ENCODE data around the gene EIF4ENIF1.
"Not testable (repeated sequence)": the region's sequence is repeated elsewhere in the genome, so short reads cannot be mapped to it uniquely, and the experiment has no call there.

EIF4ENIF1 gene

DNA sequence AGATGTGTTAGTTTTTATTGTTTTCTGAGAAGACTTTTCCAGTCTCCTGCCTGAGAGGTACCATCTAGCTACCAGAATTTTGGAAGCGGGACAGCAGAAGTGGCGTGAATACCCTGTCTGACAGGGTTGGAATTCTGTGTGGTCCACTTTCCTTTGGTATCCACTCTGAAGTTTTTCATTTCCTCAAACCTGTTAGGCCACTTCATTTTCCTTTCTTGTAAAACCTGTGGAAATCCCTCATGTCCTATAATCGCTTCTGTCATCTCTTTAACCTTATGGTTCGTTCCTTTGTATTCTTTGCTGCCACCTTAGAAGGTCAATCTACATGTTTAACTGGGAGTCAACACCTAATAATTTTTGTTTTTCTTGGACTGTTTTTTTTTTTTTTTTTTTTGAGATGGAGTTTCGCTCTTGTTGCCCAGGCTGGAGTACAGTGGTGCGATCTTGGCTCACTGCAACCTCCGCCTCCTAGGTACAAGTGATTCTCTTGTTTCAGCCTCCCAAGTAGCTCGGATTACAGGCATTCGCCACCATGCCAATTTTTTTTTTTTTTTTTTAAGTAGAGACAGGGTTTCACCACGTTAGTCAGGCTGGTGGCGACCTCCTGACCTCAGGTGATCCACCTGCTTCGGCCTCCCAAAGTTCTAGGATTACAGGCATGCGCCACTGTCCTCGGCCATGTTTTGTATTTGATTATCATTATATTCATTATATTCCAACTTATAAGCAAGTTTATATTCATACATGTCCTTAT is 13.7 kb upstream of the EIF4ENIF1 start:
- Mint-ChIP-seq H3K9me3 (peaks cover 5% of the 10 kb centered on the region), H3K27ac (no peak overlapping the region), H3K4me3 (no peak overlapping the region), H3K36me3 (ENCODE audit: low read depth) (peaks cover 60% of the 10 kb centered on the region), H3K27me3 (no peaks in the 10 kb centered on the region), H3K4me1 (ENCODE audit: low read depth) (peaks cover 82% of the 10 kb centered on the region)

DNA sequence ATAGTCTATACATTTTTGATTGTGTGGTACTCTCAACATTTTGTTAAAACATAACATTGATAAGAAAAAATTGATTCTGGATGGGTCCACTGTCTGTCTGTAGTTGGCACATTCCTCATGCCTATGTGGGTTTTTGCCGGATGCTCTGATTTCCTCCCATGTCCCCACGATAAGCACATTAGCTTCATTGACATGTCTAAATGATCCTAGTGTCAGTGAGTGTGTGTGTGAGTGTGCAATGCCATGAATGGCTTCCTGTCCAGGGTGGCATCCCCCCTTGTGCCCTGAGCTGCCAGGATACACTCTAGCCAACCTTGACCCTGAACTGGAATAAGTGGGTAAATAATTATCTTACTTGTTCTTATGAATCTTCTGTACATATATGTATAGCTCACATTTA is 12.1 kb upstream of the EIF4ENIF1 start:
- Mint-ChIP-seq H3K9me3 (no peaks in the 10 kb centered on the region), H3K4me3 (no peak overlapping the region), H3K27ac (peak overlapping the region; percentile 61), H3K36me3 (ENCODE audit: low read depth) (peaks cover 56% of the 10 kb centered on the region), H3K4me1 (ENCODE audit: low read depth) (peaks cover 79% of the 10 kb centered on the region), H3K27me3 (no peaks in the 10 kb centered on the region)

DNA sequence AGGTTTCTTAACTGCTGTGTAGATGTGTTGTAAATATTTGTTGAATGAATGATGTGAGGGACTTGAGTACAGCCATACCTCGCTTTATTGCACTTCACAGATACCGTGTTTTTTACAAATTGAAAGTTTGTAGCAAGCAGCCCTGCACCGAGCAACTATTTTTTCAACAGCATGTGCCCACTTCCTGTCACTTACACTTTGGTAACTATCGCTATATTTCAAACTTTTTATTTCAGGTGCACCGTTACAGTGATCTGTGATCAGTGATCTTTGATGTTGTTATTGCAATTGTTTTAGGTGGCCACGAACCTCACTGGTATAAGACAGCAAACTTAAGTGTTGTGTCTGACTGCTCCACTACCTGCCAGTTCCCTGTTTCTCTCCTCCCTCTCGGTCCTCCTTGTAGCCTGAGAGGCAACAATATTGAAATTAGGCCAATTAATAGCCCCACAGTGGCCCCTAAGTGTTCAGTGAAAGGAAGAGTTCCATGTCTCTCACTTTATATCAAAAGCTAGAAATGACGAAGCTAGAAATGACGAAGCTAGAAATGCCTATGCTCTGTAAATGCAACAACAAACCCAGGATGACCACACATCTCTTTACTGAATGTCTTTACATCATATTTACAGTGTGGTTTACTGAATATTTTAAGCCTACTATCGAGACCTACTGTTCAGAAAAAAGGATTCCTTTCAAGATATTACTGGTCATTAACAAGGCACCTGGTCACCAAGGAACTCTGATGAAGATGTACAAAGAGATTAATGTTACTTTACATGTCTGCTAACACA is 7.7 kb upstream of the EIF4ENIF1 start:
- peak overlapping the region; percentile 88 for H3K27ac Mint-ChIP-seq
- H3K27me3 Mint-ChIP-seq = no peaks in the 10 kb centered on the region
- peaks cover 31% of the 10 kb centered on the region for H3K36me3 Mint-ChIP-seq (ENCODE audit: low read depth)
- peak overlapping the region; percentile 95 for H3K4me3 Mint-ChIP-seq
- no peaks in the 10 kb centered on the region for H3K9me3 Mint-ChIP-seq
- peaks cover 70% of the 10 kb centered on the region for H3K4me1 Mint-ChIP-seq (ENCODE audit: low read depth)

DNA sequence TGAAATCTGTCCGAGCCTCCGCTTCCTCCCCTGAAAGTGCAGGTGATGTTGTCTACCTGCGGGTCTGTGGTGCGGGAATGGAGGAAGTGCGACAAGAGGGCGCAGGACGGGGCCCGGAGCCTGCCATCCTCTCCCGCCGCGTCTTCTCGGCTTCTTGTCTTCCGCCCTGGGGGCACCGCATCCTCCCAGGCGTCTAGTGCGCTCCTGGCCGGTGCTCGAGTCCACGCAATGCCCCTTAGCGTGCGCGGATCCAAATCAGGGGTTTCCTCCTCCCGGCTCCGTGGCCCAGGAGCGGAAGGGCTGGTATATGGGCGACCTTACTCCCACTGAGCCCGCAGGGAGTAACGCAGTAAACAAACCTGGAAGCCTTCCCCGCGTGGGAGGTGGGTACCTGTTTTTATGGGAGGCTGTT is 7.1 kb upstream of the EIF4ENIF1 start:
- Mint-ChIP-seq H3K27ac (peak overlapping the region; percentile 88), H3K36me3 (ENCODE audit: low read depth) (peaks cover 27% of the 10 kb centered on the region), H3K9me3 (no peaks in the 10 kb centered on the region), H3K4me1 (ENCODE audit: low read depth) (peaks cover 72% of the 10 kb centered on the region), H3K27me3 (no peaks in the 10 kb centered on the region), H3K4me3 (peak overlapping the region; percentile 95)

DNA sequence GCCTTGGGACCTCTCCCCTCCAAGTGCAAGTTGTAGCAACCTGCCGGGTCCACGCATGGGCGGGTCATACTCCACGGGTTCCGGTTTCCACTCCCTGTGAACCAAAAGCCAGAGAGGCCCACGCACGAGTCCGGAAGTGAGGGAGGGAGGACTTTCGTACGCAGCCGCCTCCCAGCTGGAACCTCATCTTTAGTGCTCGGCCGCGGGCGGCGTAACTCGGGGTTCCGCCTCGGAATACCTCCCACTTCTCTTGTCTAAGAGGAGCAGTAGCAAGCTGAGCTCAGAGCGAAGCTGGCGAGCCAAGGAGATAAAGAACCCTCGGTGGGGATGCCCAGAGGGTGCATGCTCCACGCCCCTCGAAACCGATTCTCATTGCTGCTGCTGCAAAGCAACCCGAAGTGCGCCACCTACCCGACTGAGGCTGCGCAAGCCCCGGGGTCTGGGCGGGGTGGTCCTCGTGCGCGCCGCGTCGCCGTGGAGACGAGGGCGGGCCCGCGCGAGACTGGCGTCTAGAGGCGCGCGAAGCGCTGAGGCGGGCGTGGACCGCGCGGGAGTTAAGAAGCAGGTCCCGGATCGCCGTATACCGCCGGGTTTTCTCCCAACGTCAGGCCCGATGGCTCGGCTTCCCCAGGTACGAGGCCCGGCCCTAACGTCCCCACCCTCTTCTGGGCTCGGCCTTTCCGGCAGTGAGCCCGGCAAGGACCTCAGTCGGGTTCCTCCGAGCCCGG is 6.5 kb upstream of the EIF4ENIF1 start, which contains the start of gene SFI1:
Gene SFI1, plus strand, starts transcription at position 530 of the 728 bp plus-strand sequence. CDS start 11,749 bp downstream, outside the sequence.
- H3K27me3 Mint-ChIP-seq = no peaks in the 10 kb centered on the region
- H3K36me3 Mint-ChIP-seq (ENCODE audit: low read depth) = peaks cover 26% of the 10 kb centered on the region
- peak within 1 kb of the TSS; percentile 95 for H3K4me3 Mint-ChIP-seq
- peak within 1 kb of the TSS; percentile 92 for H3K27ac Mint-ChIP-seq
- no peaks in the 10 kb centered on the region for H3K9me3 Mint-ChIP-seq
- H3K4me1 Mint-ChIP-seq (ENCODE audit: low read depth) = peaks cover 72% of the 10 kb centered on the region

DNA sequence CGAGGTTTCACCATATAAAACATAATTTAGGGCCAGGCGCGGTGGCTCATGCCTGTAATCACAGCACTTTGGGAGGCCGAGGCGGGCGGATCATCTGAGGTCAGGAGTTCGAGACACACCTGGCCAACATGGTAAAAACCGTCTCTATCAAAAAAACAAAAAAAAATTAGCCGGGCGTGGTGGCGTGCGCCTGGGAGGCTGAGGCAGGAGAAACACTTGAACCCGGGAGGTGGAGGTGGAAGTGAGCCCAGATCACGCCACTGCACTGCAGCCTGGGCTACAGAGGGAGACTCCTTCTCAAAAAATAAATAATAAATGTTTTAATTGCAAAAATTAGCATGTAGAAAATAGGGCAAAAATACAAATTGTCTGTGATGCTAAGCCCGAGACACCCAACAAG is 5.7 kb upstream of the EIF4ENIF1 start:
- Mint-ChIP-seq H3K36me3 (ENCODE audit: low read depth) (peaks cover 26% of the 10 kb centered on the region), H3K4me1 (ENCODE audit: low read depth) (peaks cover 73% of the 10 kb centered on the region), H3K27ac (peak overlapping the region; percentile 92), H3K4me3 (peak overlapping the region; percentile 95), H3K27me3 (no peaks in the 10 kb centered on the region), H3K9me3 (no peaks in the 10 kb centered on the region)

DNA sequence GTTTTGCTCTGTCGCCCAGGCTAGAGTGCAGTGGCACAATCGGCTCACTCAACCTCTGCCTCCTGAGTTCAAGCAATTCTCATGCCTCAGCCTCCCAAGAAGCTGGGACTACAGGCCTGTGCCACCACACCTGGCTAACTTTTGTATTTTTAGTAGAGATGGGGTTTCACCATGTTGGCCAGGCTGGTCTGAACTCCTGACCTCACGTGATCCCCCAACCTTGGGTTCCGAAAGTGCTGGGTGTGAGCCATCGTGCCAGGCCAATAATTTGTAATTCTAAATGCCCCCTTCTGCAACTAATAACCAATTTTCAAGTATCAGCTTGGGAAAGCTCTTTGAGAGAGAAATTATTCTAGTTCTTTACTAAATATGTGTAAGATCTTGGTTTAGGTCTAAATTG is 3.7 kb upstream of the EIF4ENIF1 start:
- H3K4me1 Mint-ChIP-seq (ENCODE audit: low read depth) = peaks cover 69% of the 10 kb centered on the region
- not testable (repeated sequence) for H3K27me3 Mint-ChIP-seq, H3K9me3 Mint-ChIP-seq, H3K4me3 Mint-ChIP-seq
- peaks cover 20% of the 10 kb centered on the region for H3K36me3 Mint-ChIP-seq (ENCODE audit: low read depth)
- peak overlapping the region; percentile 79 for H3K27ac Mint-ChIP-seq

DNA sequence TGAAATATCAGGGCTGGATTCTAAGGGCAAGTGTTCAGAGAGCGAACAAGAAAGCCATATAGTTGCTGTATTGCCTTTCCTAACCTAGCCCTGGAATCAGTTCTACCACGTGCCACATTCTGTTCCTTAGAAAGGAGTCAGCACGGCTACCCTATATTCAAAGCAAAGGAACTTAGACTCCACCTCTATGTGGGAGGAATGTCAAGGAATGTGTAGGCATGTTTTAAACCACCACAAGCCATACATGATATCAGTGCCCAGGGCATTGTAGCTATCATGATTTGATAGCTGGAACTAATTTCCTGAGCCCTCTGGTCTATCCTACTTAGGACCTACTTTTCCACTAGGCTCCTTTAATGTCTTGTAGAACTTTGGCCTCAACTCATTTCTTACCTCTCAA is 2.5 kb upstream of the EIF4ENIF1 start:
- Mint-ChIP-seq H3K27me3 (no peaks in the 10 kb centered on the region), H3K27ac (peak overlapping the region; percentile 68), H3K36me3 (ENCODE audit: low read depth) (peaks cover 20% of the 10 kb centered on the region), H3K4me1 (ENCODE audit: low read depth) (peaks cover 67% of the 10 kb centered on the region), H3K9me3 (no peaks in the 10 kb centered on the region), H3K4me3 (no peak overlapping the region)

DNA sequence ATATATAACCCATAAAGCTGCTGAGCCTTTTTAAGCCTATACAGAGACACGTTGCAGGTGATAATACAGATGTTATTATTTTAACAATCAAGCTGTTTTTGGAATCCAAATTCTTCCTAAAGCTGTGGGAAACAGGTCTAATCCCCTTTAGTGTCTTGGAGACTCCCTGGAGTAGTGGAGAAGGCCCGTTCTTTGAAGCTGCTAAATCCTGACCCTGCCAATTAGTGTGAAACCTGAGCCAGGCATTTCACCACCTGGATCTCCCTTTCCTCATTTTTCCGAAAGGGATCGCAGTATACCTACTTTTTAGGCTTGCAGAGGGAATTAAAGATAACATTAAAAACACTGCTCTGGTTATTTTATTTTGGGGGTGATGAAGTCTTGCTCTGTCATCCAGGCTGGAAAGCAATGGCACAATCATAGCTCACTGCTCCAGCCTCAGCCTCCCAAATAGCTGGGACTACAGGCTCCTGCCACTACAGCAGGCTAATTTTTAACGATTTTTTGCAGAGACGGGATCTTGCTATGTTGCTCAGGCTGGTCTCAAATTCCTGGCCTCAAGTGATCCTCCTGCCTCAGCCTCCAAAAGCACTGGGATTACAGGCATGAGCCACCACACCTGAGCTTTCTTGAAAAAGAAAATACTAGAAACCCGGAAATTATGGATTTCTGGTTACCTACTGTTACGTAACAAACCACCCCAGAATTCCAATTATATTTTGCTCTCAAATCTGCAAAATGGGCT is 1.7 kb upstream of the EIF4ENIF1 start:
- Mint-ChIP-seq H3K9me3 (no peaks in the 10 kb centered on the region), H3K27me3 (no peaks in the 10 kb centered on the region), H3K36me3 (ENCODE audit: low read depth) (peaks cover 26% of the 10 kb centered on the region), H3K4me1 (ENCODE audit: low read depth) (peaks cover 74% of the 10 kb centered on the region), H3K4me3 (peak overlapping the region; percentile 94), H3K27ac (peak overlapping the region; percentile 99)

DNA sequence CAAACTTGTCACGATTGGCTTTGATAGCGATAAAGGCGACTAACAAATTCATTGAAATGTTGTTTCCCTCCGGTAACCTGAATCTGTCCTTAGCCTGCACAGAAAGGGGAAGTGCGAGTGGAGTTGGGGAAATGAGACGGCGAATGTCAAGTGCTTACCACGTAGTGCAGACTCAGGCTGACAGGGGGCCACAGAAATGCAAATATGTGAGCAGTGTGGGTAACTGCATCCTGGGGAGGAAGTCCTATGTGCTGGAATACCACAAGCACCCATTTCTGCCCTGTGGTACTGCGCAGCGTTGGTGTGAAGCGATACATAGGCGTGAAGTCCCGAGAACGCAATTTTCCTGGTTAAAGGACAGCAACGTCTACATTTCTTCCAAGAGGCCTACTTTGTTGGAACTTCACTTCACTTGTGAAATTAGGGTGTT is 869 bp upstream of the EIF4ENIF1 start:
- Mint-ChIP-seq H3K36me3 (ENCODE audit: low read depth) (peaks cover 29% of the 10 kb centered on the region), H3K4me3 (peak overlapping the region; percentile 94), H3K27me3 (no peaks in the 10 kb centered on the region), H3K9me3 (no peaks in the 10 kb centered on the region), H3K27ac (peak overlapping the region; percentile 99), H3K4me1 (ENCODE audit: low read depth) (peaks cover 69% of the 10 kb centered on the region)

DNA sequence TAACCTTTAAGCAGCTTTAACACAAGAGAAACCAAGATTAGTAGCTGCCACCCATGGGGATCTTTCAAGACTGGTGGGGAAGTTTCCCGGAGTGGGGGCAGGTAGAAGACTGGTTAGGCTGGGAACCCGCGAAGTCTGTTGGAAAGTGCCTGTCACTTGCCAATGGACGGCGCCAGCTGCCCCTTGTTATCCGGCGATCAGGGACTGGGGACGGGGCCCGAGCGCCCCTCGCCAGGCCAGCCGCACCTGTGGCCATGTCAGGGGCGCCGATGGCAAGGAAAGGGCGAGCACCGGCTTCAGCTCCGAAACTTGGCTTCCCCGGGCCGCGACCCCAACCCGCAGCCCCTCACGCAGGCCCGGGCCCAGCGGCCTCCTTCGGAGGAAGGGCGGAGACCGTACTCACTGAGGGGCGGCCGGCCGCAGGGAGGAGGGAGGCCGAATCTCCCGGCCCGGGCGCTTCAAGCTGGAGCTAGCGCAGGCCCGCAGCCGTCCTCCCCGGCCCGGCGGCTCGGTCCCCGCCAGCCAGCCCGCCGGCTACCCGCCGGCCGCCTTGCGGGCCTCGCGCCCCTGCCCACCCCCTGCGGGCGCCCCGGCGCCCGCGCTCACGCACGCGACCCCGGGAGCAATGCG is 539 bp downstream of the EIF4ENIF1 start:
- Mint-ChIP-seq H3K9me3 (no peaks in the 10 kb centered on the region), H3K27ac (peak overlapping the region; percentile 89), H3K27me3 (no peaks in the 10 kb centered on the region), H3K4me1 (ENCODE audit: low read depth) (peaks cover 70% of the 10 kb centered on the region), H3K4me3 (peak overlapping the region; percentile 90), H3K36me3 (ENCODE audit: low read depth) (peaks cover 43% of the 10 kb centered on the region)

DNA sequence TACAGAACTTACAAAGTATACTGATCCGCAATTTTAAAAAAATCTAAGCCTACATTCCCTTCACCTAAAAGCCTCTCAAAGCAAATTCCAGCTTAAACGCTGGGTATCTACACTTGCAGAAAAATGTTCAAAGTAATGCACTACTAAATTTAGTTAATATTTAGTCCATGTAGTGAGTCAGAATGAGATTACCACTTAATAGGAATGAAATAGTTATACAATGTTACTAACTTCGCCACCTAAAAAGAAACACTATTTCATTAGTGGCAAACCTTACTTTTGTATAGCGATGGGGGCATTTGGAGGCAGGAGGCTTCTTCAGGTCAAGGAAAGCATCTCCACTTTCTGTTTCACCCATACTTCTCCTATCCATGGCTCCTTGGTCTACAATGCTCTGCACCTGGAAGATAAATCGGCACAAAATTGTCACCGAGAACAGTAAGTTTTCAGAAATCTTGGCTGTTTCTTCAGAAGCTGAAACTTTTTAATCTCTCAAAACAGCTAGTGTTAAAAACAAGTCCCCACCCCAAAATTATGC is 1.2 kb downstream of the EIF4ENIF1 start:
- H3K27me3 Mint-ChIP-seq = no peaks in the 10 kb centered on the region
- peak overlapping the region; percentile 90 for H3K4me3 Mint-ChIP-seq
- peaks cover 47% of the 10 kb centered on the region for H3K36me3 Mint-ChIP-seq (ENCODE audit: low read depth)
- peak overlapping the region; percentile 89 for H3K27ac Mint-ChIP-seq
- H3K4me1 Mint-ChIP-seq (ENCODE audit: low read depth) = peaks cover 70% of the 10 kb centered on the region
- H3K9me3 Mint-ChIP-seq = no peaks in the 10 kb centered on the region

DNA sequence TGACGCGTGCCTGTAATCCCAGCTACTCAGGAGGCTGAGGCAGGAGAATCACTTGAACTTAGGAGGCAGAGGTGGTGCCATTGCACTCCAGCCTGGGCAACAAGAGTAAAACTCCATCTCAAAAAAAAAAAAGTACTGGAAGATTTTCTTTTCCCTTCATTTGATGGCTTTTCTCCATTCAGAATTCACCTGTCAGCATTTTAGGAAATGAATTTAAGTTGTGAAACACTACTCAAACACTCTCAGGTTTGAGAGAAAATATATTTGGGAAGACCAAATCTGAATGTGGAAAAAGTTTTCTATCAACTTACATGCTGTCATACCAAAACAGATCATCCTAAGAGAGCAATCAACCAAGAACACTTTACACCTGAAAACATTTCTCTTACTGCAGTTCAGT is 2.7 kb downstream of the EIF4ENIF1 start:
- H3K27me3 Mint-ChIP-seq = no peaks in the 10 kb centered on the region
- H3K4me1 Mint-ChIP-seq (ENCODE audit: low read depth) = peaks cover 66% of the 10 kb centered on the region
- H3K27ac Mint-ChIP-seq = no peak overlapping the region
- peaks cover 59% of the 10 kb centered on the region for H3K36me3 Mint-ChIP-seq (ENCODE audit: low read depth)
- no peaks in the 10 kb centered on the region for H3K9me3 Mint-ChIP-seq
- peak overlapping the region; percentile 90 for H3K4me3 Mint-ChIP-seq

DNA sequence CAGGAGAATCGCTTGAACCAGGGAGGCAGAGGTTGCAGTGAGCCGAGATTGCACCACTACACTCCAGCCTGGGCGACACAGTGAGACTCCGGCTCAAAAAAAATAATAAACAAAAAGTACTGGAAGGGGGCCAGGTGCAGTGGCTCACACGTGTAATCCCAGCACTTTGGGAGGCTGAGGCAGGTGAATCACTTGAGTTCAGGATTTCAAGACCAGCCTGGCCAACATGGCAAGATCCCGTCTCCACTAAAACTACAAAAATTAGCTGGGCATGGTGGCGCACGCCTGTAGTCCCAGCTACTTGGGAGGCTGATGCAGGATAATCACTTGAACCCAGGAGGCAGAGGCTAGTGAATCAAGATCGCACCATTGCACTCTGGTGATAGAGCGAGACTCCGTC is 3.3 kb downstream of the EIF4ENIF1 start:
- H3K4me3 Mint-ChIP-seq, H3K27me3 Mint-ChIP-seq, H3K9me3 Mint-ChIP-seq, H3K27ac Mint-ChIP-seq: not testable (repeated sequence)
- Mint-ChIP-seq H3K4me1 (ENCODE audit: low read depth) (peaks cover 60% of the 10 kb centered on the region), H3K36me3 (ENCODE audit: low read depth) (peaks cover 65% of the 10 kb centered on the region)
